HG03378 (cell line): ENCODE data around the gene PER1.

Source experiments
- ATAC-seq: cut with Tn5 transposase; IDR thresholded peaks from one replicate; pipeline ENCODE4 v1.9.1; 2021; ENCODE audit warnings: mild to moderate bottlenecking, moderate library complexity; ENCODE audit not compliant: unreplicated experiment

Gene PER1

DNA sequence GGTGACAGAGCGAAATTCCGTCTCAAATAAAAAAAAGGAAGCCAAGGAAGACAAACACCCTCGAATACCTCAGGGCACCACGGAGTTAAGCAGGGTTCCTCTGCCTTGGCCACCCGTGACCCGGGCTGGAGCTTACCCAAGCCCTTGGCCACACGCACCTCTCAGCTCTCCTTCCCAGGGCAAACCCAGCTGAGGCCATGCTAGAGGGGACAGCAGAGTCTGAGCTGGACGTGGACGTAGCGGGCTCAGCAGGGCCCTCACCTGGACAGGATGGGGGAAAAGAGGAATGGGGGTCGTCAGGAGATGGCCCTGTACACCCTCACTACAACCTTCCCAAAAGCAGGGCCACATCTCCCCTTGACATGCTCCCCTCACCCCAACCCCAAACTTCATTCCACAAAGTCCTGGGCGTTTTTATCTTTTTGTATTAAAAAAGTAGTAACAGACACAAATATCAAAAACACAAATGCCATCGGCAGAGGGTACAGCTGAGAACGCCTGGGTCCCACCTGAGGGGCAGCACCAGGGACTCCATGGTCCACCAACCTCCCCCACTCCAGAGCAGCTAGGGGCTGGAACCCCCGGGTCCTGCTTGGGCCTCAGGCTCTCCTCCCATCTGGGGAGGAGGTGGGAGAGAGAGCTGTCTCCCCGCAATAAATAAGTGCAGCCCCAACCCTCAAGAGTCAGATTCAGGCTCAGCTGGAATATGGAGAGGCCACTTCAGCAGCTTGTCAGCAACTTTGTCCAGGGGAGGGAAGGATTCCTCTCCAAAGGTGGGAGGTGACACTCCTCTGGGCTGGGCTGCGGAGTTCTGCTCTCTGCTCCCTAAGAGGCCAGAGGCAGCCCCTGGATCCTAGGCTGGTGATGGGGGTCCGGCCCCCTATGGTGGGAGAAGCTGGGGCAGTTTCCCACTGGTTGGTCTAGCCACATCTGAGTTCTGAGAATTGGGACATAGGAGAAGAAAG is 11.9 kb downstream of the PER1 start:
- ATAC-seq = no peak

DNA sequence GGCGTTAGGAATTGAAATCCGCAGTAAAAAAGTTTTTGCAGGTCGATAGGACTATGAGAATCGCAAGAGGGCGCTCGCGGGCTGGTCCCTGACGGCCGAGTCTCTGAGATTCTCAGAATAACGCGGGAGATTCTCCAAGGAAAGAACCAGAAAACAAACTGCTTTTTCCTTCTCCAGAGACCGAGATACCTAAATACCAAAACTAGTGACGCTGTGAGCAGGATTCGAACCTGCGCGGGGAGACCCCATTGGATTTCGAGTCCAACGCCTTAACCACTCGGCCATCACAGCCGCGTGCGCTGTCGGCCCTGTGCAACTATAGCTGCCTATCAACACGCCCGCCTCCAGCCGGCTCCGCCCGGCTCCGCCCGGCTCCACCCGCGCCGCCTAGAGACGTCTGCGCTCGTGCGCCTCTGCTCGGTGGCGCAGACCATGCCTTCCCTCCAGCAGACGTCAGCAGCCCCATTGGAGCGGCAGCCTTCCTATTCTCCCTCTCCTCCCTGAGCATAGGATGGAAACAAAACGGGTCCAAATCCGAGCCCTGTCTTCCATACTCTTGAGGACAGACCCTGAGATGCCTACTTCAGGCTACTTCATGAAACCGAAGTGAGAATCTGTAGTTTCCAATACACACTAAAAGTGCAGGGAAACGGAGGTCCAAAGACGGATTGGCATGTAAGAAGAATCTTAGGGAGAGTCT is 13.4 kb downstream of the PER1 start:
- peak; percentile 62 for ATAC-seq

GRCh38 chr17:8138374-8138671 is 13.9 kb downstream of the PER1 start:
- ATAC-seq = no peak

DNA sequence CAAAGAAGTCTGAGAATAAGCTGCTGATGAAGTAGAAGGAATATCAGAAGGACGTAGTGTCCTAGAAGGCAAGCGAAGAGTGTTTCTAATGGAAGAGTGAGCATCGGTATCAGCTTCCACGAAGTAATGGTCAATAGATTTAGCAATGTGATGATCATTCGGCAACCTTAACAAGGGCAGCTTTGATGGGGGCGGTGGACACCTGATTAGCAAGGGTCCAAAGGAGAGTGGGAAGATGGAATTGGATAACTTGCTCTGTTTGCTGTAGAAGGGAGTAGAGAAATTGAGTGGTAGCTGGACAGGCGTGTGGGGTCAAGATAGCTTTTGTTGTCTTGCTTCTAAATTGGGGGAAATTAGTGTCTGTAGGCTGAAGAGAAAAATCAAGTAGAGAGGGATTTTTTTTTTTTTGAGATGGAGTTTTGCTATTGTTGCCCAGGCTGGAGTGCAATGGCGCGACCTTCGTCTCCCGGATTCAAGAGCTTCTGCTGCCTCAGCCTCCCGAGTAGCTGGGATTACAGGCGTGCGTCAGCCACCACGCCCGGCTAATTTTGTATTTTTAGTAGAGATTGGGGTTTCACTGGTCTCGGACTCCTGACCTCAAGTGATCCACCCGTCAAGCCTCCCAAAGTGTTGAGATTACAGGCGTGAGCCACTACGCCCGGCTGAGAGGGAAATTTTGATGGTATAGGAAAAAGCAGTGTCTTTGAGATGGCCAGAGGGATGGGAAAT is 14.4 kb downstream of the PER1 start:
- no peak for ATAC-seq

GRCh38 chr17:8133941-8134340 is 18.3 kb downstream of the PER1 start:
- no peak for ATAC-seq

DNA sequence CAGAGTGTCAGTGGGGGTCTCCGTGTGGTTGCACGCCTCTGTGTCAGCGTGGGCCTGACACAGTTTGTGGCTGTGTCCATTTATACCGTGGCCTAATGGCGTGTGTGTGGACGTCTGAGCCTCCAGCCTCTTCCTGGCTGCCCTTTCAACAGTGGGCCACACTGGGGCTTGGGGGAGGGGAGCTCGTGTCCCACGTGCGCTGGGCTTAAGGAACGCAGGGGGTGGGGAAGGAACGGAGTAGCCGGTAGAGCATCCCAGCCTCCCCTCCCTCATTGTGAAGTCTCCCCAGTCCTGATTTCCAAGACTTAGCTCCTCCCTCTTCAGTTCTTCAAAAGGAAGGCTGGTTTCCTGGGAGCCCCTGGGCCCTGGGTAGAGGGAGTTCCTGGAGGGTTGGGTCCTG is 18.8 kb downstream of the PER1 start:
- ATAC-seq = no peak

DNA sequence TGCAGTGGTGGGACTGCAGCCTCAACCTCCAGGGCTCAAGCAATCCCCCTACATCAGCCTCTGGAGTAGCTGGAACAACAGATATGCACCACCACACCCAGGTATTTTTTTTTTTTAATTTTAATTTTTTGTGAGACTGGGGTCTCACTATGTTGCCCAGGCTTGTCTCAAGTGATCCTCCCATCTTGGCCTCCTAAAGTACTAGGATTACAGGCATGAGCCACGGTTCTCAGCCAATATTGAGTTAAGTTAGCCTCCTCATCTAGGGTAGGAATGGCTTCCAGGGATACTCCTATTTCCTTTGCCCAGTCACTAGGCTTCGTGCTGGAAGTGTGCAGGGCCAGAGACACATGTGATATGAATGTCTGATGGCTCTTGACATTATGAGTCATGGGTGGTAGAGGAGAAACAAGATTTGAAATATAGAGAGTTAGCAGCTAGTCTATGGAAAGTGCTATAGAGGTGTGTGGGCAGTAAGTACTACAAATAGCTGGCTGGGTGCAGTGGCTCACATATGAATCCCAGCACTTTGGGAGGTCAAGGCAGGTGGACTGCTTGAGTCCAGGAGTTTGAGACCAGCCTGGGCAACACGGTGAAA is 20.3 kb downstream of the PER1 start:
- ATAC-seq = no peak

- no peak for ATAC-seq
Measured at GRCh38 chr17:8128125-8128784, 23.9 kb downstream of the PER1 start.

DNA sequence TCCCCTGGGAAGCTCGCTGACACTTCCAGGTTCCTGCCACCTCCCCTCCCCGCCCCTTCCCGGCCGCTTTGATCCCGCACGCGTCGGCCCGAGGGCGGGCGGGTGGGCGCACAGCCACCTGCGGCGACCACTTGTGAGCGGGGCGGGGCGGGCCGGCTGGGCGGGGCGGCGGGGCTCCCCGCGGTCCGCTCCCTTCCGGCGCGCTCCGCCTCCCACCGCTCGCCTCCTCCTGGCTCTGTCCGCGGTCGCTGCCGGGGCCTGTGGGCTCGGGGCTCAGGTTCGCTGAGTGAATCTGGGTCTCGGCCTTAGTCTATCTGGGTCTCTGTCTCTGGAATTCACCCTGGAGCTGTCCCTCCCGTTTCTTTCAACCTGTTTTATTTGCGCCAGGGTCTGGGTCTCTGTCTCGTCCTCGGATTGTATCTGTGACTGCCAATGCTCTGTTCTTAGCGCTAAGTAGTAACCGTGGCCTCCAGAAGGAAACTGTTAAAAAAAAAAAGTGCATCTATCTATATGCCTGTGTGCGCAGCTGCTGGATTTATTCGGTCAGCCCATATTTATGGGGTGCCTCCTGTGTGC is 25.6 kb downstream of the PER1 start:
- no peak for ATAC-seq

DNA sequence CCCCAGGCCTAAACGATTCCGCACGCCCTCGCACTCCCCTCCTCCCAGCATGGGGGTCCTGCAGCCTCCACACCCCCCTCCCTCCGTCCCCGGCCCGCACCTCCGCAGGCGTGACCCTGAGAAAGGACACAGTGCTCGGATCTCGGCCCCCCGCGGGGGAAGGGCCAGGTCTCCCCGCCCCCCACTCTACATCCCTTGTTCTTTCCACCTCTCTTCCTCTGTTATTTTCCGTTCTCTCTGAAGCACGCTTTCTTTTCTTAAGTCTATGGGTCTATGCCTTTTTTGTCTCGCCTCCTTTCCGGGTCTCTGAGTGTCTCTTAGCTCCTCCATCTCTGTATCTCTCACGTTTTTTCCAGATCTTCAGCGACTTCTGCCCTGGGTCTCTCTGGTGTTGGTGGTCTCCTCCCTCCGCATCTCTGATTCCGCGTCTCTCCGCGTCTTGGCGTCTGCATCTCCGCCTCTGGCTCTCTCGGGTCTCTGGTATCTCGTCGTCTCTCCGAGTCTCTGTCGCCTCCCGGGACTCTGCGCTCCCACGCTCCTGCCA is 26.2 kb downstream of the PER1 start:
- no peak for ATAC-seq

- ATAC-seq = no peak
Measured at GRCh38 chr17:8125154-8125946, 26.9 kb downstream of the PER1 start.

DNA sequence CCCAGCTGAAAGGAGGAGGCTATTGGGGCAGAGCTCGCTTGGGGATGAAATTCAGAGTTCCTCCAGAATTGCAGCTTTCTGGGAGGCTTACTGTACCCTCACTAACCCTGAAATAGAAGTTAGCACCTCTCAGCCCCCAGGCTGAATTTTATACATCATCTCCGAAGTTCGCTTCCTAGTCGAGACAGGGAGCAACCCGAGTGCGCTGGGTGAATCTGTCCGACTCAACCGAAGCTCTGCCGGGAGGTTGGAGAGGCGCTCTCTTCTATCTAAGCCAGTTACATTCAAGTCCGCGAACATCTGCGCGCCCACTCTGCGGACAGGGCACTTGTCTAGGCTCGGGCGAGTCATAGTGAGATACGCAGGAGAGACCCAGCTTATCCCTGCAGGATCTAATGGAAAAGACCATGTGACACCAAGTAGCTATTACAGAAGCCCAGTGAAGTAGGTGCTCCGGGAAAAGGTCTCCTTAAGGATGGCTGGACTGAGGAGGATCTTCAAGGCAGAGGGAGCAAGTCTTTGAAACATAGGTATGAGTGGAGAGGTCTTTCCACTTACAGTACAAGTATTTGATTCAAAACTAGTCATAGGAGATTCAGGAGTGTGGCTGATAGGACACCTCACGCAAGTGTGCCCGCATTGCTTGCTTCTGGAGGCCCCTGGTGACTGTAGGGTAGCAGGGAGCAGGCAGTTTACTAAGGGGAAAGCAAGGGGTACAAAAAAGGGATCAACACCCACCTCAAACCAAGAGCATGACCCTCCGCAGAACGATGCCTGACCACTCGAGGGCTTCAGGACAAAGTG is 27.7 kb downstream of the PER1 start:
- no peak for ATAC-seq

DNA sequence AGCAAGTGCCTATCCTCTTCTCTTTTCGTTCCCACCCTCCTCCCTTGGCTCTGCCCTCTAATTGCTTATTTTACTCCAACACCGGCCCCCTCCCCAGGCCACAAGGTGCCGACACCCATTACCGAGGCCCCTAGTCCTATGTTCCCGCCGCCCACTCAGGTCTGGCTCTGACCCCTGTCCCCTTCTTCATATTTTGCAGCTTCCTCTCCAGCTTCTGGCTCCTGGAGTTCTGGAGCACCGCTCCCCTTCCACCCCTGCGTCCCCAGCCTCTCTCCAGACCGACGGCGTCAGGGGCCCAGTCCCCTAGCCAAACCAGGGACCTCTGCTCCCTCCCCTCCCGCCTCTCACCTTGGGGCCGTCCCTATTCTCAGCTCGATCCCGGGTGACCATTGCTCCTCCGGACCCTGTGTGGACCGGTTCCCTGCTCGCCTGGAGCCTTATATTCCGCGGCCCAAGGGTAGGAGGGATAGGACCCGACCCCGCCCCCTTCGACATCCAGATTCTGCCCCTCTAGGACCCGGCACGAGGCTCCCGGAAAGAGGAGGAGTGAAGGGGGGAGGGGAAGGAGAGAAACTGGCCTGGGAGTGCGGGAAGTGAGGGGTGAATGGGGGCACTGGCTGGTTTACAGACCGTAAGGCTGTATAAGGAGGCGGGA is 28.4 kb downstream of the PER1 start, which contains the start of gene HES7:
TSS of gene HES7 (minus strand) at position 412 of the 655 bp plus-strand sequence. CDS start at position 390, 22 bp downstream.
- ATAC-seq = no peak

DNA sequence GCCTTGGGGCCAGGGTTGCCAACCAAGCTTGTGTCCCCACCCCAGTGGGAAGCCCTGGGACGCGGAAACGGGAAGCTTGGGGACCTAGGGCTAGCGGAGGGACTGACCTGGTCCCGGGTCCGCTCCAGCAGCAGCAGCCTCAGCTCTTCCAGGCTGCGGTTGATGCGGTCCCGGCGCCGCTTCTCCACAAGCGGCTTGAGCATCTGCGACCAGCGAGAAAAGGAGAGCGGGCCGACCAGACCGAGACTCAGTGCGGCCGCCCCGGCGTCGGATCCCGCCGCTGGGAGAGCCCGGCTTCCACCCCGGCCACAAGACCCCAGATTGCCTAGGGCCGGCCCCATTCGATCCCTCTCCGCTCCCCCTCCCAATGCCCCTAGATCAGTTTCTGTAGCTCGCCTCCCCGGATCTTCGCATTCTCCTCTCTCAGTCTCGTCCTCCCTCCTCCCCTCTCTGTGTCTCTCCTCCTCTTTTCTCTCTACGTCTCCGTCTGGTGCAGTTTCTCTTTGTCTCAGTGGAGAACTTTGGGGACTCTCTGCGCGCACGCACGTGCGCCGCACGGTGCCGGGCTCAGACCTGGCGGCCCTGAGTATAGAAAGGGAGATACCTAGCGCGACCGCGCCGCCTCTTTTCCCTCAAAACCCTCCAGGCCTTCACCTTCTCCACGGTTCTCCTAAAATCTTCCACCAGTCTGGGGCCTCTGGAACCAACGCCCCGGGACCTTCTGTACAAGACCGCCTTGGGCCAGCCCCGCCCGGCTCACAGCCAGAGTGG is 29.1 kb downstream of the PER1 start:
- ATAC-seq = no peak

DNA sequence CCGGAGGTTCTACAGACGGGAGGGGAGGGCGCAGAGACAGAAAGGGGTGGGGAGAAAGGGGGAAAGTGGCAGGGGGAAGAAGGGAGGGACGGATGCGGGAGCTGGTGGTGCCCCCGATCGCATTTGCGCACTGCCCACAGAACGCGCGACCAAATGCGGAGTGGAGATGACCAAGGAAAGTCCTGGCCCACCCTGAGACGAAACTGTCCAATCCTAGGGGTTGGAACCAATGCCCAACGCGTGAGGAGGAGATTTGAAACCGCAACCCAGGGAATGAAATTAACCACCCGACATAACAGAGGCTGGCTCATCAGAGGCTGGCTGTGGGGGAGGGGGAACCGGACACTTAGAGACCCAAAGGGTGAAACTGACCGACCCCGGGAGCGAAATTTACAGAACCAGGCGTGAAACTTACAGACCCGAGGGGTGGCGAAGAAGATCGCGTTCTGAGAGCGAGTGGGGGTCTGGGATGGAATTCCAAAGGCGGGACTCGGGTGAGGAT is 29.7 kb downstream of the PER1 start:
- ATAC-seq = no peak

DNA sequence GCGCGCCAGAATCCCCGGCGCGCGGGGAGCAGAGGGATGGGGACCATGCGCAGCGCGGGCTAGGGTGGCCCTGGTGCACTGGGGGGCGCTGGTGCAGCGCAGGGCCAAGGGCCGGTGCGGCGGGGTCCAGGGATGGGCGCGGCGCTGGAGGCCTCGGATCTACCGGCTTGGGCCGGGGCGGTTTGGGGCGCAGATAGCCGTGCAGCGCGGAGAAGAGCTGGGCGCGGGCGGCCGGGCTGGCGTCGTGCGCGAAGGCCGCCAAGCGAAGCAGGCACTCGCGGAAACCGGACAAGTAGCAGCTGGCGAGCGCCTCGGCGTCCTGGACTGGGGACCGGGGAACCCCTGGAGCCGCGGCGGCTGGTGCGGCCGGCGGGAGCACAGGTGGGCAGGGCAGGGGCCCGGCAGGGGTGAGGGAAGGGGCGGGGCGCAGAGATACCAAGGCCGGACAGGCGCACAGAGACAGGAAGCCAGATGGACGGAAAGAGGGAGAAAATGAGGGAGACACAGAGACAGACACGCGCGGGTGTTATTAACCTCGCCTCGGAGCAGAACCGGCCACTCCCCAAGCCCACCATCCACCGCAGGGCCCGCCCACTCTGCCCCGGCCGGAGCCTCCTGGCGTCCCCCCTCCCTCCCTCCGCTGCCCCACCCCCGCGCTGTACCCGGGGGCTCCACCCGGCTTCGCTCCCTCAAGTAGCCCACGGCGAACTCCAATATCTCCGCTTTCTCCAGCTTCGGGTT is 30.4 kb downstream of the PER1 start:
- no peak for ATAC-seq
